GM18907 (cell line): Measurements from ENCODE around the gene BANF2.

Source experiments
- ATAC-seq: cut with Tn5 transposase; IDR thresholded peaks from one replicate; pipeline ENCODE4 v1.9.1; 2021; ENCODE audit warnings: mild to moderate bottlenecking, moderate library complexity; ENCODE audit not compliant: unreplicated experiment

BANF2 gene

GRCh38 chr20:17663486-17663885 is 36.3 kb upstream of the BANF2 start:
- ATAC-seq, result no peak

- no peak for ATAC-seq
Measured at GRCh38 chr20:17664025-17664633, 35.6 kb upstream of the BANF2 start.

- ATAC-seq, result no peak
Measured at GRCh38 chr20:17665756-17666155, 34.0 kb upstream of the BANF2 start.

- no peak for ATAC-seq
Measured at GRCh38 chr20:17666481-17666880, 33.3 kb upstream of the BANF2 start.

- ATAC-seq, result no peak
Measured at GRCh38 chr20:17667445-17667844, 32.3 kb upstream of the BANF2 start.

GRCh38 chr20:17668432-17668831 is 31.3 kb upstream of the BANF2 start:
- ATAC-seq, result no peak

GRCh38 chr20:17669306-17669931 is 30.3 kb upstream of the BANF2 start:
- ATAC-seq, result no peak

- no peak for ATAC-seq
Measured at GRCh38 chr20:17671011-17671410, 28.8 kb upstream of the BANF2 start.

GRCh38 chr20:17671565-17671964 is 28.2 kb upstream of the BANF2 start:
- no peak for ATAC-seq

GRCh38 chr20:17673084-17673483 is 26.7 kb upstream of the BANF2 start:
- ATAC-seq, result no peak

- ATAC-seq, result no peak
Measured at GRCh38 chr20:17674722-17675518, 24.8 kb upstream of the BANF2 start.

GRCh38 chr20:17675519-17676377 is 24.0 kb upstream of the BANF2 start:
- ATAC-seq, result no peak

GRCh38 chr20:17676378-17676759 is 23.4 kb upstream of the BANF2 start:
- no peak for ATAC-seq

- no peak for ATAC-seq
Measured at GRCh38 chr20:17676942-17677341, 22.8 kb upstream of the BANF2 start.

- ATAC-seq, result no peak
Measured at GRCh38 chr20:17678295-17678694, 21.5 kb upstream of the BANF2 start.

GRCh38 chr20:17678886-17679285 is 20.9 kb upstream of the BANF2 start:
- no peak for ATAC-seq

- ATAC-seq, result no peak
Measured at GRCh38 chr20:17679941-17680835, 19.6 kb upstream of the BANF2 start.

GRCh38 chr20:17680836-17681725 is 18.7 kb upstream of the BANF2 start:
- peak; percentile 49 for ATAC-seq

GRCh38 chr20:17681726-17682102 is 18.1 kb upstream of the BANF2 start:
- ATAC-seq, result peak; percentile 15
